NB4 (cell line): ENCODE results near the gene CDH12.

Experiments used
- CTCF ChIP-seq: IDR thresholded peaks from one replicate; pipeline ENCODE4 v1.5.1; 2012; ENCODE audit warnings: low read depth, low read length
- MAX ChIP-seq: IDR thresholded peaks from 2 replicates; pipeline ENCODE4 v1.6.1; 2011; ENCODE audit warnings: low read depth, low read length
- POLR2A ChIP-seq: IDR thresholded peaks from 2 replicates; pipeline ENCODE4 v1.6.1; 2011; ENCODE audit warnings: mild to moderate bottlenecking; ENCODE audit not compliant: insufficient read length; ENCODE audit errors: extremely low read depth

- TF ChIP-seq CTCF, result no peak
- no peak for TF ChIP-seq POLR2A
- no peak for TF ChIP-seq MAX
Measured at GRCh38 chr5:22693121-22693520, 160.0 kb downstream of the CDH12 start.
